ENCODE measurements around the gene THYN1.

DNA sequence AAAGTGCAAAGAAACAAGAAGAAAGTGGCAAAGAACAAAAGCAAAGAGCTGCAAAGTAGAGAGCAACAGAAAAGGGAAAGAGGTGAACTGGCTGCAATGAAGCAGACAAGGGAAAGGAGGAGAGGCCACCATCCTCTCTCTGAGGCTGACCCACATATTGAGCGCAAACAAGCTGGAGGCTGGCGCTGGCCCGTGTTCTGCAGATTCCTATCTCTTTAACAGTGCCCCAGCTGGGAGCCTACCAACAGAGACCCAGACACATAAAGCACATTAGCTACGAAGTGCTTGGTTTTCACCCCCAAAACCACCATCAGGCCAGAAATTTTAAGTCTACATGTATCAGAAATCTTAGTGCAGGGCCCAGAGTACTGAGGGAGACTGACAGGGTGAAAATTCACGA lies 47.0 kb downstream of the THYN1 start:
- no peak for TF ChIP-seq POLR2A (IDR thresholded peaks at IDR 0.05; ENCODE audit: low read depth, low read length)
- TF ChIP-seq TAF1 (IDR thresholded peaks at IDR 0.05; ENCODE audit: borderline replicate concordance, low read depth, low read length) = no peak
